WTC11 (cell line): ENCODE data around the gene BSN. TPM values are rescaled to one million over a fixed set of nuclear protein-coding genes. Genes with fewer than 3 reads are reported as not detected.

Experiments used
- ATAC-seq: fragments of 200-7000 bp; cut with Tn5 transposase; 2 replicates; pipeline ENCODE4 v1.10.0; 2021; ENCODE audit warnings: mild to moderate bottlenecking, moderate library complexity
- CTCF ChIA-PET: fragments of 300-600 bp; sonication (Branson Sonifier 250); formaldehyde crosslinking; loops from one replicate; lab custom pipeline; 2021; ENCODE audit warnings: antibody characterized with exemption; lab: Charles Lee
- POLR2A ChIA-PET: fragments of 350-600 bp; sonication (Branson Sonifier 250); formaldehyde crosslinking; loops from one replicate; lab custom pipeline; 2021; ENCODE audit warnings: antibody characterized with exemption; lab: Charles Lee
- DNase-seq: peaks from one replicate; pipeline ENCODE4 v3.0.0; 2021; ENCODE audit warnings: low spot score
- H3K27ac Mint-ChIP-seq: 2 replicates; pipeline ENCODE4 v1.8.0; 2021; ENCODE audit warnings: mixed read lengths
- H3K27me3 Mint-ChIP-seq: 2 replicates; pipeline ENCODE4 v1.8.0; 2021; ENCODE audit warnings: low read depth, mild to moderate bottlenecking, moderate library complexity, mixed read lengths
- H3K36me3 Mint-ChIP-seq: 2 replicates; pipeline ENCODE4 v1.8.0; 2021; ENCODE audit warnings: mixed read lengths
- H3K4me1 Mint-ChIP-seq: 2 replicates; pipeline ENCODE4 v1.8.0; 2022; ENCODE audit warnings: mixed read lengths
- H3K4me3 Mint-ChIP-seq: 2 replicates; pipeline ENCODE4 v1.8.0; 2021; ENCODE audit warnings: mild to moderate bottlenecking, moderate library complexity, mixed read lengths
- H3K9me3 Mint-ChIP-seq: 2 replicates; pipeline ENCODE4 v1.8.0; 2021; ENCODE audit warnings: mixed read lengths
- CREM ChIP-seq: sonication (generic); formaldehyde crosslinking; IDR thresholded peaks from 2 replicates; pipeline ENCODE4 v1.8.1; 2022; ENCODE audit warnings: mild to moderate bottlenecking, missing genetic modification reagents, moderate library complexity
- ELF4 ChIP-seq: sonication (generic); formaldehyde crosslinking; IDR thresholded peaks from 2 replicates; pipeline ENCODE4 v1.8.1; 2022; ENCODE audit warnings: low read depth, mild to moderate bottlenecking, moderate library complexity, missing genetic modification reagents
- ESRRA ChIP-seq: sonication (generic); formaldehyde crosslinking; IDR thresholded peaks from 2 replicates; pipeline ENCODE4 v1.8.1; 2022; ENCODE audit warnings: mild to moderate bottlenecking, missing genetic modification reagents, borderline replicate concordance
- GRHL2 ChIP-seq: fragments of 250-450 bp; sonication (Bioruptor Pico); IDR thresholded peaks from 2 replicates; pipeline ENCODE4 v1.8.0; 2022; ENCODE audit warnings: mild to moderate bottlenecking, moderate library complexity; ENCODE audit not compliant: insufficient replicate concordance, severe bottlenecking
- JUN ChIP-seq: sonication (generic); formaldehyde crosslinking; IDR thresholded peaks from 2 replicates; pipeline ENCODE4 v1.8.0; 2023; ENCODE audit warnings: mild to moderate bottlenecking, missing genetic modification reagents
- TEAD1 ChIP-seq: sonication (generic); formaldehyde crosslinking; IDR thresholded peaks from 2 replicates; pipeline ENCODE4 v1.8.0; 2022; ENCODE audit warnings: mild to moderate bottlenecking, missing genetic modification reagents
- TEAD4 ChIP-seq: sonication (generic); formaldehyde crosslinking; IDR thresholded peaks from 2 replicates; pipeline ENCODE4 v1.8.0; 2022; ENCODE audit warnings: mild to moderate bottlenecking, missing genetic modification reagents
- ZNF121 ChIP-seq: sonication (generic); formaldehyde crosslinking; IDR thresholded peaks from 2 replicates; pipeline ENCODE4 v1.8.0; 2023; ENCODE audit warnings: missing genetic modification reagents
- ZNF138 ChIP-seq: sonication (generic); formaldehyde crosslinking; conservative IDR thresholded peaks from 2 replicates; pipeline ENCODE4 v1.8.1; 2022; ENCODE audit warnings: mild to moderate bottlenecking, moderate library complexity, missing genetic modification reagents
- ZNF423 ChIP-seq: fragments of 250-450 bp; sonication (Bioruptor Pico); IDR thresholded peaks from 2 replicates; pipeline ENCODE4 v2.1.2; 2022; ENCODE audit warnings: mild to moderate bottlenecking, moderate library complexity
- ZNF671 ChIP-seq: fragments of 250-450 bp; sonication (Bioruptor Pico); IDR thresholded peaks from 2 replicates; pipeline ENCODE4 v1.8.0; 2021; ENCODE audit warnings: mild to moderate bottlenecking
- ZSCAN18 ChIP-seq: fragments of 250-450 bp; sonication (Bioruptor Pico); IDR thresholded peaks from 2 replicates; pipeline ENCODE4 v2.1.2; 2022; ENCODE audit warnings: mild to moderate bottlenecking, moderate library complexity
- total RNA-seq: library from RNA; stranded (reverse); gene quantifications from 3 replicates; pipeline ENCODE4 v1.2.3, GENCODE V29; 2021
- TF ChIP-seq, protein P1 (sequence below): sonication (generic); formaldehyde crosslinking; IDR thresholded peaks from 2 replicates; pipeline ENCODE4 v1.8.1; 2023; ENCODE audit warnings: mild to moderate bottlenecking, missing genetic modification reagents
- TF ChIP-seq, protein P2 (sequence below): sonication (generic); formaldehyde crosslinking; IDR thresholded peaks from 2 replicates; pipeline ENCODE4 v1.8.1; 2022; ENCODE audit warnings: mild to moderate bottlenecking, moderate library complexity, missing genetic modification reagents
- TF ChIP-seq, protein P3 (sequence below): sonication (generic); formaldehyde crosslinking; IDR thresholded peaks from 2 replicates; pipeline ENCODE4 v1.8.1; 2022; ENCODE audit warnings: low read depth, mild to moderate bottlenecking, moderate library complexity, missing genetic modification reagents, borderline replicate concordance
- TF ChIP-seq, protein P4 (sequence below): sonication (generic); formaldehyde crosslinking; IDR thresholded peaks from 2 replicates; pipeline ENCODE4 v1.8.1; 2023; ENCODE audit warnings: mild to moderate bottlenecking, missing genetic modification reagents, moderate library complexity
- TF ChIP-seq, protein P5 (sequence below): sonication (generic); formaldehyde crosslinking; IDR thresholded peaks from 2 replicates; pipeline ENCODE4 v1.8.0; 2023; ENCODE audit warnings: missing genetic modification reagents, mild to moderate bottlenecking, borderline replicate concordance
- TF ChIP-seq, protein P6 (sequence below): sonication (generic); formaldehyde crosslinking; IDR thresholded peaks from 2 replicates; pipeline ENCODE4 v1.8.1; 2023; ENCODE audit warnings: mild to moderate bottlenecking, missing genetic modification reagents, moderate library complexity

The BSN gene
- total RNA-seq, 1 experiment from 2014 or later, result 2.8 TPM

- 0 out of 2 replicates have a peak overlapping the region, but pooled peaks have one; percentile 20 for H3K27ac Mint-ChIP-seq
- no peaks in the 10 kb centered on the region for H3K27me3 Mint-ChIP-seq
- no peak for ATAC-seq
- H3K4me3 Mint-ChIP-seq, result no peak overlapping the region
- H3K36me3 Mint-ChIP-seq, result no peaks in the 10 kb centered on the region
- H3K9me3 Mint-ChIP-seq, result peaks cover 3% of the 10 kb centered on the region; the same call in 1 of the 2 replicates
- POLR2A ChIA-PET, result no interaction called here
- no peaks in the 10 kb centered on the region for H3K4me1 Mint-ChIP-seq
- CTCF ChIA-PET, result interaction anchor here (0.5 to 1.0 kb wide), 2 partner anchors 86 to 176 kb away, joined by 3 read pairs; no protein-coding TSS in a partner anchor
- DNase-seq, result no peak
- TF ChIP-seq, protein P1, sequence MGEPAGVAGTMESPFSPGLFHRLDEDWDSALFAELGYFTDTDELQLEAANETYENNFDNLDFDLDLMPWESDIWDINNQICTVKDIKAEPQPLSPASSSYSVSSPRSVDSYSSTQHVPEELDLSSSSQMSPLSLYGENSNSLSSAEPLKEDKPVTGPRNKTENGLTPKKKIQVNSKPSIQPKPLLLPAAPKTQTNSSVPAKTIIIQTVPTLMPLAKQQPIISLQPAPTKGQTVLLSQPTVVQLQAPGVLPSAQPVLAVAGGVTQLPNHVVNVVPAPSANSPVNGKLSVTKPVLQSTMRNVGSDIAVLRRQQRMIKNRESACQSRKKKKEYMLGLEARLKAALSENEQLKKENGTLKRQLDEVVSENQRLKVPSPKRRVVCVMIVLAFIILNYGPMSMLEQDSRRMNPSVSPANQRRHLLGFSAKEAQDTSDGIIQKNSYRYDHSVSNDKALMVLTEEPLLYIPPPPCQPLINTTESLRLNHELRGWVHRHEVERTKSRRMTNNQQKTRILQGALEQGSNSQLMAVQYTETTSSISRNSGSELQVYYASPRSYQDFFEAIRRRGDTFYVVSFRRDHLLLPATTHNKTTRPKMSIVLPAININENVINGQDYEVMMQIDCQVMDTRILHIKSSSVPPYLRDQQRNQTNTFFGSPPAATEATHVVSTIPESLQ (CRISPR knock-in tag), result no peak
Measured at GRCh38 chr3:49626101-49626581, 71.9 kb downstream of the BSN start.

GRCh38 chr3:49626796-49627195, 72.5 kb downstream of the BSN start:
- no peak overlapping the region for H3K4me3 Mint-ChIP-seq
- ATAC-seq (no peak), DNase-seq (no peak)
- ChIA-PET POLR2A (no interaction called here), CTCF (interaction anchor here (1.0 kb wide), 1 partner anchor 87 kb away, joined by 3 read pairs; no protein-coding TSS in a partner anchor)
- H3K27me3 Mint-ChIP-seq, result peaks cover 3% of the 10 kb centered on the region; the same call in 1 of the 2 replicates
- no peaks in the 10 kb centered on the region for H3K36me3 Mint-ChIP-seq
- no peak overlapping the region for H3K27ac Mint-ChIP-seq
- H3K9me3 Mint-ChIP-seq, result peaks cover 9% of the 10 kb centered on the region
- no peaks in the 10 kb centered on the region for H3K4me1 Mint-ChIP-seq
- TF ChIP-seq JUN, result no peak
- TF ChIP-seq TEAD1 (CRISPR knock-in tag), result no peak
- no peak for TF ChIP-seq TEAD4 (CRISPR knock-in tag)
- TF ChIP-seq ZNF671, result no peak
- TF ChIP-seq, protein P1 (CRISPR knock-in tag), result no peak
- no peak for TF ChIP-seq ELF4
- no peak for TF ChIP-seq ZNF121
- no peak for TF ChIP-seq ZNF138
- TF ChIP-seq, protein P2, sequence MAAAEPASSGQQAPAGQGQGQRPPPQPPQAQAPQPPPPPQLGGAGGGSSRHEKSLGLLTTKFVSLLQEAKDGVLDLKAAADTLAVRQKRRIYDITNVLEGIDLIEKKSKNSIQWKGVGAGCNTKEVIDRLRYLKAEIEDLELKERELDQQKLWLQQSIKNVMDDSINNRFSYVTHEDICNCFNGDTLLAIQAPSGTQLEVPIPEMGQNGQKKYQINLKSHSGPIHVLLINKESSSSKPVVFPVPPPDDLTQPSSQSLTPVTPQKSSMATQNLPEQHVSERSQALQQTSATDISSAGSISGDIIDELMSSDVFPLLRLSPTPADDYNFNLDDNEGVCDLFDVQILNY (CRISPR knock-in tag), result no peak
- TF ChIP-seq CREM (CRISPR knock-in tag), result no peak

DNA sequence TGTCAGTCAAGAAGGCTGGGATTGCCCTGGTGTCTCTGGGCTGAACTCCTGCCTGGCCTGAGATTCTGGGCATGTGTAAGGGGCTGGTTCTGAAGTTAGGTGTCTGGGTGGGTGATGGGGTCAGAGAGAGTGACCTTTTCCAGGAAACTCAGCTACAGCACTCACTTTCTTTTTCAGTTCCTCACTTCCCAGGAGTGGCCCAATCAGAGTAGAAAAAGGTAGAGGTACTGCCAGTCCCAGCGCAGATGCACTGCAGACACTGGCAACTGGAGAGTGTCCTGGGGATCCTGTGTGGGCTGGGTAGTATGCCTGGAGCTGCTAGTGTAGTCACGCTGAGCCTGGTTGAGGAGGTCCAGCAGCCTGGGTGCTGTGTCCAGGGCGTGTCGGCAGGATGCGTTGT, 73.4 kb downstream of the BSN start:
- no peak overlapping the region for H3K4me3 Mint-ChIP-seq
- ATAC-seq (no peak), DNase-seq (no peak)
- no peak overlapping the region for H3K27ac Mint-ChIP-seq
- no peaks in the 10 kb centered on the region for H3K36me3 Mint-ChIP-seq
- H3K9me3 Mint-ChIP-seq, result peaks cover 13% of the 10 kb centered on the region
- no peaks in the 10 kb centered on the region for H3K4me1 Mint-ChIP-seq
- peaks cover 3% of the 10 kb centered on the region; the same call in 1 of the 2 replicates for H3K27me3 Mint-ChIP-seq
- ChIA-PET CTCF (interaction anchor here (0.7 to 1.4 kb wide), 2 partner anchors 65 to 73 kb away, joined by 3 read pairs; no protein-coding TSS in a partner anchor), POLR2A (no interaction called here)
- TF ChIP-seq ESRRA (CRISPR knock-in tag), result no peak
- TF ChIP-seq, protein P3, sequence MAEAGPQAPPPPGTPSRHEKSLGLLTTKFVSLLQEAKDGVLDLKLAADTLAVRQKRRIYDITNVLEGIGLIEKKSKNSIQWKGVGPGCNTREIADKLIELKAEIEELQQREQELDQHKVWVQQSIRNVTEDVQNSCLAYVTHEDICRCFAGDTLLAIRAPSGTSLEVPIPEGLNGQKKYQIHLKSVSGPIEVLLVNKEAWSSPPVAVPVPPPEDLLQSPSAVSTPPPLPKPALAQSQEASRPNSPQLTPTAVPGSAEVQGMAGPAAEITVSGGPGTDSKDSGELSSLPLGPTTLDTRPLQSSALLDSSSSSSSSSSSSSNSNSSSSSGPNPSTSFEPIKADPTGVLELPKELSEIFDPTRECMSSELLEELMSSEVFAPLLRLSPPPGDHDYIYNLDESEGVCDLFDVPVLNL (CRISPR knock-in tag), result no peak
- TF ChIP-seq, protein P4, sequence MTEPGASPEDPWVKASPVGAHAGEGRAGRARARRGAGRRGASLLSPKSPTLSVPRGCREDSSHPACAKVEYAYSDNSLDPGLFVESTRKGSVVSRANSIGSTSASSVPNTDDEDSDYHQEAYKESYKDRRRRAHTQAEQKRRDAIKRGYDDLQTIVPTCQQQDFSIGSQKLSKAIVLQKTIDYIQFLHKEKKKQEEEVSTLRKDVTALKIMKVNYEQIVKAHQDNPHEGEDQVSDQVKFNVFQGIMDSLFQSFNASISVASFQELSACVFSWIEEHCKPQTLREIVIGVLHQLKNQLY (CRISPR knock-in tag), result no peak
- no peak for TF ChIP-seq ZNF423 (CRISPR knock-in tag)
- no peak for TF ChIP-seq ZNF138
- TF ChIP-seq, protein P5, sequence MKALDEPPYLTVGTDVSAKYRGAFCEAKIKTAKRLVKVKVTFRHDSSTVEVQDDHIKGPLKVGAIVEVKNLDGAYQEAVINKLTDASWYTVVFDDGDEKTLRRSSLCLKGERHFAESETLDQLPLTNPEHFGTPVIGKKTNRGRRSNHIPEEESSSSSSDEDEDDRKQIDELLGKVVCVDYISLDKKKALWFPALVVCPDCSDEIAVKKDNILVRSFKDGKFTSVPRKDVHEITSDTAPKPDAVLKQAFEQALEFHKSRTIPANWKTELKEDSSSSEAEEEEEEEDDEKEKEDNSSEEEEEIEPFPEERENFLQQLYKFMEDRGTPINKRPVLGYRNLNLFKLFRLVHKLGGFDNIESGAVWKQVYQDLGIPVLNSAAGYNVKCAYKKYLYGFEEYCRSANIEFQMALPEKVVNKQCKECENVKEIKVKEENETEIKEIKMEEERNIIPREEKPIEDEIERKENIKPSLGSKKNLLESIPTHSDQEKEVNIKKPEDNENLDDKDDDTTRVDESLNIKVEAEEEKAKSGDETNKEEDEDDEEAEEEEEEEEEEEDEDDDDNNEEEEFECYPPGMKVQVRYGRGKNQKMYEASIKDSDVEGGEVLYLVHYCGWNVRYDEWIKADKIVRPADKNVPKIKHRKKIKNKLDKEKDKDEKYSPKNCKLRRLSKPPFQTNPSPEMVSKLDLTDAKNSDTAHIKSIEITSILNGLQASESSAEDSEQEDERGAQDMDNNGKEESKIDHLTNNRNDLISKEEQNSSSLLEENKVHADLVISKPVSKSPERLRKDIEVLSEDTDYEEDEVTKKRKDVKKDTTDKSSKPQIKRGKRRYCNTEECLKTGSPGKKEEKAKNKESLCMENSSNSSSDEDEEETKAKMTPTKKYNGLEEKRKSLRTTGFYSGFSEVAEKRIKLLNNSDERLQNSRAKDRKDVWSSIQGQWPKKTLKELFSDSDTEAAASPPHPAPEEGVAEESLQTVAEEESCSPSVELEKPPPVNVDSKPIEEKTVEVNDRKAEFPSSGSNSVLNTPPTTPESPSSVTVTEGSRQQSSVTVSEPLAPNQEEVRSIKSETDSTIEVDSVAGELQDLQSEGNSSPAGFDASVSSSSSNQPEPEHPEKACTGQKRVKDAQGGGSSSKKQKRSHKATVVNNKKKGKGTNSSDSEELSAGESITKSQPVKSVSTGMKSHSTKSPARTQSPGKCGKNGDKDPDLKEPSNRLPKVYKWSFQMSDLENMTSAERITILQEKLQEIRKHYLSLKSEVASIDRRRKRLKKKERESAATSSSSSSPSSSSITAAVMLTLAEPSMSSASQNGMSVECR (CRISPR knock-in tag), result no peak
- TF ChIP-seq ZSCAN18, result no peak
- TF ChIP-seq, protein P6, sequence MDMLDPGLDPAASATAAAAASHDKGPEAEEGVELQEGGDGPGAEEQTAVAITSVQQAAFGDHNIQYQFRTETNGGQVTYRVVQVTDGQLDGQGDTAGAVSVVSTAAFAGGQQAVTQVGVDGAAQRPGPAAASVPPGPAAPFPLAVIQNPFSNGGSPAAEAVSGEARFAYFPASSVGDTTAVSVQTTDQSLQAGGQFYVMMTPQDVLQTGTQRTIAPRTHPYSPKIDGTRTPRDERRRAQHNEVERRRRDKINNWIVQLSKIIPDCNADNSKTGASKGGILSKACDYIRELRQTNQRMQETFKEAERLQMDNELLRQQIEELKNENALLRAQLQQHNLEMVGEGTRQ (CRISPR knock-in tag), result no peak
- TF ChIP-seq GRHL2 (CRISPR knock-in tag), result no peak
